HepG2 (cell line): Measurements from ENCODE around the gene ZDHHC7. TPM values are rescaled to one million over a fixed set of nuclear protein-coding genes. Genes with fewer than 3 reads are reported as not detected.
A peak's percentile ranks its signal among the peaks of the same experiment; 100 is the strongest.

Experiments used
- ARHGAP35 ChIP-seq: sonication (generic); formaldehyde crosslinking; IDR thresholded peaks from 2 replicates; pipeline ENCODE4 v1.9.0; 2022; ENCODE audit warnings: mild to moderate bottlenecking, inconsistent platforms, moderate library complexity, missing genetic modification reagents, borderline replicate concordance
- CAMTA2 ChIP-seq: sonication (generic); formaldehyde crosslinking; IDR thresholded peaks from 2 replicates; pipeline ENCODE4 v1.4.0; 2020; ENCODE audit warnings: mild to moderate bottlenecking, missing genetic modification reagents, borderline replicate concordance
- CBFB ChIP-seq: sonication (generic); formaldehyde crosslinking; IDR thresholded peaks from 2 replicates; pipeline ENCODE4 v1.4.0; 2020; ENCODE audit warnings: missing genetic modification reagents
- EED ChIP-seq: sonication (generic); formaldehyde crosslinking; IDR thresholded peaks from 2 replicates; pipeline ENCODE4 v1.5.0; 2020; ENCODE audit warnings: mild to moderate bottlenecking, missing genetic modification reagents
- GRHL1 ChIP-seq: sonication (generic); formaldehyde crosslinking; conservative IDR thresholded peaks from 2 replicates; pipeline ENCODE4 v1.8.0; 2022; ENCODE audit warnings: missing genetic modification reagents
- HOMEZ ChIP-seq: IDR thresholded peaks from 2 replicates; pipeline ENCODE4 v1.6.1; 2016; ENCODE audit warnings: low read depth
- IRF9 ChIP-seq: sonication (generic); formaldehyde crosslinking; IDR thresholded peaks from 2 replicates; pipeline ENCODE4 v1.8.0; 2022; ENCODE audit warnings: missing genetic modification reagents, mild to moderate bottlenecking, borderline replicate concordance
- POLR2A ChIP-seq, 2 experiments: IDR thresholded peaks; 2 replicates each; pipeline ENCODE4 v1.6.1; 2011; ENCODE audit warnings: low read depth in 2 of 2, low read length in 2 of 2, mild to moderate bottlenecking in 1 of 2, moderate library complexity in 1 of 2; ENCODE audit not compliant: insufficient read depth in 1 of 2
- SIN3B ChIP-seq: fragments of 150-350 bp; IDR thresholded peaks from 2 replicates; pipeline ENCODE4 v1.6.1; 2014; ENCODE audit warnings: low read length
- TRAFD1 ChIP-seq: sonication (generic); formaldehyde crosslinking; IDR thresholded peaks from 2 replicates; pipeline ENCODE4 v1.5.1; 2020; ENCODE audit warnings: missing genetic modification reagents, mild to moderate bottlenecking, borderline replicate concordance
- WIZ ChIP-seq: sonication (generic); formaldehyde crosslinking; IDR thresholded peaks from 2 replicates; pipeline ENCODE4 v1.5.1; 2020; ENCODE audit warnings: mild to moderate bottlenecking, missing genetic modification reagents
- ZBTB34 ChIP-seq: sonication (generic); formaldehyde crosslinking; IDR thresholded peaks from 2 replicates; pipeline ENCODE4 v1.8.0; 2022; ENCODE audit warnings: mild to moderate bottlenecking, missing genetic modification reagents
- ZNF317 ChIP-seq: sonication (generic); formaldehyde crosslinking; IDR thresholded peaks from 2 replicates; pipeline ENCODE4 v1.5.0; 2020; ENCODE audit warnings: mild to moderate bottlenecking, missing genetic modification reagents
- ZNF547 ChIP-seq: sonication (generic); formaldehyde crosslinking; IDR thresholded peaks from 2 replicates; pipeline ENCODE4 v1.5.1; 2020; ENCODE audit warnings: mild to moderate bottlenecking, missing genetic modification reagents
- ZNF691 ChIP-seq: sonication (generic); formaldehyde crosslinking; IDR thresholded peaks from 2 replicates; pipeline ENCODE4 v1.4.0; 2020; ENCODE audit warnings: missing genetic modification reagents, low read depth, mild to moderate bottlenecking, borderline replicate concordance
- ZNF788 ChIP-seq: sonication (generic); formaldehyde crosslinking; IDR thresholded peaks from 2 replicates; pipeline ENCODE4 v1.5.0; 2020; ENCODE audit warnings: mild to moderate bottlenecking, missing genetic modification reagents, borderline replicate concordance
- polyA plus RNA-seq, 8 experiments: library from polyadenylated mRNA; depleted of rRNA in 3 of 8; stranded (reverse) in 7 of 8; unstranded in 1 of 8; fragments of >200 nt; fragmentation: Illumina TruSeq in 4 of 8; extraction: Trizol in 4 of 8; gene quantifications; 2 replicates each; pipeline versions ENCODE4 v1.2.1 to v1.2.3, GENCODE V29; 2011 to 2016; ENCODE audit warnings: low read depth in 4 of 8, missing spikeins in 1 of 8, mixed read lengths in 1 of 8; ENCODE audit not compliant: insufficient read depth in 1 of 8
- total RNA-seq, 5 experiments: library from RNA; depleted of rRNA; stranded (reverse); fragments of >200 nt; fragmentation: Illumina TruSeq; extraction: Trizol; gene quantifications; 2 replicates each; pipeline ENCODE4 v1.2.3, GENCODE V29; 2016; ENCODE audit warnings: low read depth in 1 of 5

ZDHHC7 gene
- total and polyA plus RNA-seq, 2 of the 13 experiments (the other 11 are each of a cell fraction or from before 2014, with no cell fraction given): 46.8 to 67.6 TPM

GRCh38 chr16:84924331-84925091 is 86.8 kb downstream of the ZDHHC7 start (continued):
- TF ChIP-seq ZBTB34 (CRISPR knock-in tag): no peak
- 0 out of 2 replicates have a peak, but pooled peaks have one; percentile 57 for TF ChIP-seq CAMTA2
- 0 out of 2 replicates have a peak, but pooled peaks have one; percentile 38 for TF ChIP-seq ZNF317 (CRISPR knock-in tag)
- TF ChIP-seq POLR2A (IDR thresholded peaks at IDR 0.05; ENCODE audit: insufficient read depth in 1 of 2, low read depth in 2 of 2, low read length in 2 of 2): no peak
- peak; percentile 53; the same call in 1 of the 2 replicates for TF ChIP-seq TRAFD1
- peak; percentile 60; the same call in 1 of the 2 replicates for TF ChIP-seq ZNF788
- no peak for TF ChIP-seq HOMEZ (CRISPR knock-in tag)
- TF ChIP-seq ZNF691 (CRISPR knock-in tag): 0 out of 2 replicates have a peak, but pooled peaks have one; percentile 18
- peak; percentile 81; the same call in 1 of the 2 replicates for TF ChIP-seq IRF9 (CRISPR knock-in tag)
- peak; percentile 90 for TF ChIP-seq WIZ (CRISPR knock-in tag)
- TF ChIP-seq ARHGAP35 (CRISPR knock-in tag): peak; percentile 79
- TF ChIP-seq CBFB: no peak
- peak; percentile 79; the same call in 1 of the 2 replicates for TF ChIP-seq EED (CRISPR knock-in tag)
- TF ChIP-seq ZNF547 (CRISPR knock-in tag): peak; percentile 41; the same call in 1 of the 2 replicates
- TF ChIP-seq SIN3B: no peak
- no peak for TF ChIP-seq GRHL1 (CRISPR knock-in tag)
